Measurements from ENCODE around the gene NFILZ.
"Not testable (repeated sequence)": the region's sequence is repeated elsewhere in the genome, so short reads cannot be mapped to it uniquely, and the experiment has no call there.

Gene NFILZ

GRCh38 chr19:8611877-8612806, 18.3 kb upstream of the NFILZ start:
- DNase-seq = peak; percentile 87

- no peak for DNase-seq
Observed at GRCh38 chr19:8612807-8613171, 17.6 kb upstream of the NFILZ start.

DNA sequence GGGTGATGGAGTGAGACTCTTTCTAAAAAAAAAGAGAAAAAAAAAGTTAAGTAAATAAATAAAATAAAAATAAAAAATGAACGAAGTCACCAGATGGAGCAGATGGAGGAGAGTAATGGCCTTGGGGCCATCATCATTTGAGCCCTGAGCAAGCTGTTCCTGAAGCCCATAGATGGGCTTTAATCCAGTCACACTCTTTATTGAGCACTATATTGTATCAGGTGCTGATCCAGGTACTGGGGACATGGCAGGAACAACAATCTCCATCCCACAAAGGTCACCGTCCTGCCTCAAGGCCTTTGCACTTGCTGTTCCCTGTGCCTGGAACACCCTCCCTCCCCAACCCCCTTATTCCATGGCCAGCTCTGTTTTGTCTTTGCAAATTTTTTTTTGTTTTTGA, 16.0 kb upstream of the NFILZ start:
- no peak for DNase-seq

GRCh38 chr19:8615024-8615423, 15.4 kb upstream of the NFILZ start:
- DNase-seq = peak; percentile 72

DNA sequence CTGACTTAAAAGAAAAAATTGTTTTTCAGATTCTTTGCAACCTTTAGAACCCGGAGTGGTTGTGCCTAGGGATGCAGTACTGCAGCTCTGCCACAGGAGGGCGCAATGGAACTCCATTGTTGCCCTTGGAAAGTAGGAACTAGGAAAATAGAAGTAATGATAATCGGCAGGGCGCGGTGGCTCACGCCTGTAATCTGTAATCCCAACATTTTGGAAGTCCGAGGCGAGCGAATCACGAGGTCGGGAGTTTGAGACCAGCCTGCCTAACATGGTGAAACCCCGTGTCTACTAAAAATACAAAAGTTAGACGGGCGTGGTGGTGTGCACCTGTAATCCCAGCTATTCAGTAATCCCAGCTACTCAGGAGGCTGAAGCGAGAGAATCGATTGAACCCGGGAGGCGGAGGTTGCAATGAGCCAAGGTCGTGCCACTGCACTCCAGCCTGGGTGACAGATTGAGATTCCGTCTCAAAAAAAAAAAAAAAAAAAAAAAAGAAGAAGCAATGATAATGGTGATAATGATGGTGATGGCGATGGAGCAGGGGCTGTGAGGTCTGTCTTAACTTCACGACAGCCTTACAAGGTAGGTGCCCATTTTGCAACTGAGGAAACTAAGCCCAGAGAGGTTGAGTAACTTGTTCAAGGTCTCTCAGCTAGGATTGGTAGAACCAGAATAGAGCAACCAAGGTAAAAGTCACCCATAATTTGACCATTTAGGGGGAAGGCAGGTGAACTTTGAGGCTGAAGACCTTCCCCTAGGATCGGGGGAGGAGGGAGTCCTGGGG, 14.4 kb upstream of the NFILZ start:
- DNase-seq = peak; percentile 57

DNA sequence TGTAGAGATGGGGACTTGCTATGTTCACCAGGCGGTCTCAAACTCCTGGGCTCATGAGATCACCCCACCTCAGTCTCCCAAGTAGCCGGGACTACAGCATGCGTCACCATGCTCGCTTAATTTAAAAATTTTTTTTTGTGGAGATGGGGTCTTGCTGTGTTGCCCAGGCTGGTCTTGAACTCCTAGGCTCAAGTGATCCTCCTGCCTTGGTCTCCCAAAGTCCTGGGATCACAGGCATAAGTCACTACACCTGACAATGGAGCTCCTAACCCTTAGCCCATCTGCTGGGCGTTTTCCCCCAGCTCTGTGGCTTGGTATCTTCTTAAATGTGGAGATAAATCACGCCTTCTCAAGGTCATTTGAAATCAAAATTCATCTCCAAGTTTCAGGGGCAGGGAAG, 13.6 kb upstream of the NFILZ start:
- DNase-seq = no peak

GRCh38 chr19:8617325-8617724, 13.1 kb upstream of the NFILZ start:
- DNase-seq = not testable (repeated sequence)

DNA sequence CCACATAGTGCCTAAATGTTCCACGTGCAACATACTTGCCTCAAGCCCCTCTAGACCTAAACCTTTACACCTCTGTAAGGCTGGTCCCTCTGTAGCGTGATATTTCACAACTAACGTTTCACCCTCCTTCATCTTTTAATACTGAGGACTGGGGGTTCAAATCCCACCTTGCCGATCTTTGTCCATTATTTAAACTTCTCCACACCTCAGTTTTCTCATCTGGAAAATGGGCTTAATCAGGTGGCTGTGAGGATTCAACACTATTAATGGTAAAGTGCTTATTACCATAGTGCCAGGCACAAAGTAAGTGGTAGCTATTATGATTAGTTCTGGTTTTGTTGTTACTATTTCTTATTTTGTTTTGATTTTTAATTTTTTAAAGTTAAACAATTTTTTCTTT, 12.4 kb upstream of the NFILZ start:
- no peak for DNase-seq

DNA sequence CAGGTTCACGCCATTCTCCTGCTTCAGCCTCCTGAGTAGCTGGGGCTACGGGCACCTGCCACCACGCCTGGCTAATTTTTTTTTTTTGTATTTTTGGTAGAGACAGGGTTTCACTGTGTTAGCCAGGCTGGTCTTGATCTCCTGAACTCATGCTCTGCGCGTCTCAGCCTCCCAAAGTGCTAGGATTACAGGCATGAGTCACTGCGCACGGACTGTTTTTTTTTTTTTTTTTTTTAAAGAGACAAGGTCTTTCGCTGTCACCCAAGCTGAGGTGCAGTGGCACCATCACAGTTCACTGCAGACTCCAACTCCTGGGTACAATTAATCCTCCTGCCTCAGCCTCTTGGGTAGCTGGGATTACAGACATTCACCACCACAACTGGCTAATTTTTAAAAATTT, 11.7 kb upstream of the NFILZ start:
- DNase-seq = no peak

GRCh38 chr19:8622886-8623285, 7.5 kb upstream of the NFILZ start:
- DNase-seq = not testable (repeated sequence)

- DNase-seq = no peak
Observed at GRCh38 chr19:8626842-8627241, 3.6 kb upstream of the NFILZ start.

GRCh38 chr19:8629184-8629583, 1.2 kb upstream of the NFILZ start:
- DNase-seq = no peak

- no peak for DNase-seq
Observed at GRCh38 chr19:8630796-8631424, 477 bp downstream of the NFILZ start.

DNA sequence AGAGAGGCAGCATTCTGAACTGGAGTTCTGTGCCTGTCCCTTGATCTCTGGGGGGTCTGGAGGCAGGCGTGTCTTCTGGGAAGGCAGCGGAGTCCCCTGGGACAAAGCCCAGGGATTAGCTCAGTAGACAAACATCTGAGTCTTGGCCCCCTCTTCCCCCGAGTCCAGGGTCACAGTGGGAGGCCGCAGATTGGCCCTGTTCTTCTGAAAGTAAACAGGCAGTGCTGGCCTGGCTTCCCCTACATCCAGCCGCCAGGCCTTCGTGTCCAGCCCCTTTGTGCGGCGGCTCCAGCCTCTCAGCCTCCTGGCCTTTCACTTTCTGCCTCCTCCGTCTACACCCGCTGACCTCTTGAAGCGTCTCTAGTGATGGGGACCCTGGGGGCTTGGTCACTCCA, 989 bp downstream of the NFILZ start:
- peak; percentile 48 for DNase-seq

- peak; percentile 38 for DNase-seq
Observed at GRCh38 chr19:8635422-8635821, 5.0 kb downstream of the NFILZ start.

GRCh38 chr19:8637070-8637469, 6.6 kb downstream of the NFILZ start:
- DNase-seq = not testable (repeated sequence)

DNA sequence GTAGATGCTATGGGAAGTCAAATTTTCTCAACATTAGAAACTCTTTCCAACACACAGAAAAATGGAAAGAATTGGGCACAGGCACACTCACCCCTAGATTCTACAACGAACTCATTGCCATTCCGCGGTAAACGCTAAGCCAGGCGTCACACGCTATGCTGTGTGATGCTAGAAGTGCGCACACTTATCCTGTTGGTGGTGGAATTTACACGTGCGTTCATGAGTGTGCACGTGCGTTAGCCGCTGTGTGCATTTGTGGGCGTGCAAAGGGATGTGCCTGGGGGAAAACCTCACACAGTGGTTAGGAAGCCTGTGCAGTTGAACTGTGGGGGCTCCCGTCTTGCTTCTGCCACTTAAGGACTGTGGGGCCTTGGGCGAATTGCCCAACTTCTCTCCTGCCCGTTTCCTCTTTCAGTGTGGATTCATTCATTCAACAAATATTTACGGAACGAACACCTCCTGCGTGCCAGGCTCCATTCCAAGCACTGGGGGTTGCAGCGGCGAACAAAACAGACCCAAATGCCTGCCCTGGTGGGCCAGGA, 7.7 kb downstream of the NFILZ start:
- DNase-seq = peak; percentile 62

DNA sequence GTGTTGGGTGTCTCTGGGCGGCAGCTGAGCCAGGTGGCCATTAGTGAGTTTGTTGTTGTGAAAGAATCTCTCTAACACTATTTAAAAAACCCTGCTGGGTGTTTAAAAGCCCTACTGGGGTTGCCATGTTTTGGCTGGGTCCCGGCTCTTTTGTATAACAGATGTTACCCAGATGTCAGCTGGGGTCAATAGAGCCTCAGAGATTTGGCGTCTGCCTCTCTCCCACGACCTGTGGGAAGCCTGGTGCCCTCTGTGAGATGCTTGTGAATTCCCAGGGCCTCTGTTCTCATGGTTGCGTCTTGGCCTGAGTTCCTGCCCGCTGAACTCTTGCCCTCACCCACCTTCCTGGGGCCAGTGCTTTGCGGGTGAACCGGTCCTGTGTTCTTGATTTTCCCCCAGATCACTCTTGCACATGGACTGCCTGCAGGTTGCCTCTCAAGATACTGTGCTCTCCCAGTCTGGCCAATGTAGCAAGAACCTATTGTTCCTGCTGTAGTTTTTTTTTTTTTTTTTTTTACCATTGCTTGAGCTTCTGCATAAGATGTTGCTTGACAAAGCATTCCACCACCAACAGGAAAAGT, 9.5 kb downstream of the NFILZ start:
- DNase-seq = no peak

DNA sequence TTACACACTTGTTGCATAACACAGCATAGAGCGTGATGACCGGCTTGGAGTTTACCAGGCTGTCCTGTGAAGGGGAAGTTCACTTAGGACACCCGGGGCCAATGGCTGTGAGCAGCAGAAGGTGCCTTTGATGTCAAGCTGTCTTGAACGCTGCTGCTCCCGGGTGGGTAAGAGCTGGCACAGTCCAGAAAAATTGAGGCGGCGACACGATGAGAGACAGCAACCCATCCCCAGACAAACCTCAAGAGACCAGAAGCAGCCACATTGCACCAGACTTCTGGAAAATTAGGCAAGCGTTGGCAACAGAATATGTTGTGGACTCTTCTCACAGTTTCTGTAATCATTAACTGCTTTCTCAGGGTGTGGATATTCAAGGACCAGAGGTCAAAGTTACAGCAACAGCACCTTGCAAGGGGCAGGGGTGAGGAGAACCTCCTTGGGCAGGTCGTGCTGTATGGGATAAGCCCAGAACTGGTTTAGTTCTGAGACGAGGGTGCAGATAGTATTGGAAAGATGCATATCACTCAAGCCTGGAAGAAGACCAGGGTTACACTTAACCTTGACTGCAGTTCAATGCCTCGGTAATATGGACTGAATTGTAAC, 10.1 kb downstream of the NFILZ start:
- no peak for DNase-seq

DNA sequence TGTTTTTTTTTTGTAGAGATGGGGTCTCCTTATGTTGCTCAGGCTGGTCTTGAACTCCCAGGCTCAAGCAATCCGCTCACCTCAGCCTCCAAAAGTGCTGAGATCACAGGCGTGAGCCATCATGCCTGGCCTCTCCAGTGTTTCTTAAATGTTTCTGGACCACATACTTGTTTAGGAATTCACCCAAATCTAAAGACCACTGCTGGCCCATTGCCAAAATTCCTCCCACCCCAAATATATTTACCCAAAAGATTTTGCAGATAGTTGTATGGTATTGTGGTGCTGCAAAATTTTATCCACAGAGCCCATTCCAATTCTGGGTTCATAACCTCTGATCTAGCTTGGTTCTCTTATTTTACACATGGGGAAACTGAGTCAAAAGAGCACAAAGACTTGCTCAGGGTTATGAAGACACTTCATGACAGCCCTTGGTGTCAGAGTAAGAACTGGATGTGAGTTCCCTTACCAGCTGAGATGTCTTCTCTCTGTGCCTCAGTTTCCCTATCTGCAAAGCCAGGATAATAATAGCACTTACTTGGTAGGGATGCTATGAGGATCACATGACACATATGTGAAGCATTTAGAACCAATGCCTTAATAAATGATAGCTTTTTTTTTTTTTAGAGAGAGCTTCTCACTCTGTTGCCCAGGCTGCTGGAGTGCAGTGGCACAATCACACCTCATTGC, 10.9 kb downstream of the NFILZ start:
- no peak for DNase-seq

DNA sequence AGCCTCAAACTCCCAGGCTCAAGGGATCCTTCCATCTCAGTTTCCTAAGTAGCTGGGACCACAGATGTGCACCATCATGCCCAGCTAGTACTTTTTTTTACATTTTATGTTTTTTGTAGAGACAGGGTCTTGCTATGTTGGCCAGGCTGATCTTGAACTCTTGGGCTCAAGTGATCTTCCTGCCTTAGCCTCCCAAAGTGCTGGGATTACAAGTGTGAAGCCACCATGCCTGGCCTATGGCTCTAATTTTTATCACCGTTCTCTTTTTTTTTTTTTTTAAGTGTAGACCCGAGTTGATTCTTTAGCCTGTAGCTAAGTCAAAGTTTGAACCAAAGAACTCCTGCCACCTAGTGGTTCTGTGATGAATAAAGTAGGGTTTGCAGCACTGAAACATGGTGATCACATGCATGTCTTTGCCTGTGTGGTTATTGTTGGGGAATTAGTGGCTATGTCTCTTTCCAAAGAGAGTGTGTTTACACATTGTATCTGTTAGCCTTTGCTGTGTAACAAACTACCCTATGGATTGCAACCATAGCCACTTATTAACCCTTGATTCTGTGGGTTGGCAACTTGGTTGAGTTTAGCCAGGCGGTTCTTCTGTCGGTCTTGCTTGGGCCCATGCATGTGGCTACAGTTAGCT, 11.6 kb downstream of the NFILZ start:
- DNase-seq = peak; percentile 53

Data from fibroblast of skin of abdomen (primary cell).